ENCODE results near the gene MEF2C.
"Not testable (repeated sequence)": the region's sequence is repeated elsewhere in the genome, so short reads cannot be mapped to it uniquely, and the experiment has no call there.

MEF2C gene

DNA sequence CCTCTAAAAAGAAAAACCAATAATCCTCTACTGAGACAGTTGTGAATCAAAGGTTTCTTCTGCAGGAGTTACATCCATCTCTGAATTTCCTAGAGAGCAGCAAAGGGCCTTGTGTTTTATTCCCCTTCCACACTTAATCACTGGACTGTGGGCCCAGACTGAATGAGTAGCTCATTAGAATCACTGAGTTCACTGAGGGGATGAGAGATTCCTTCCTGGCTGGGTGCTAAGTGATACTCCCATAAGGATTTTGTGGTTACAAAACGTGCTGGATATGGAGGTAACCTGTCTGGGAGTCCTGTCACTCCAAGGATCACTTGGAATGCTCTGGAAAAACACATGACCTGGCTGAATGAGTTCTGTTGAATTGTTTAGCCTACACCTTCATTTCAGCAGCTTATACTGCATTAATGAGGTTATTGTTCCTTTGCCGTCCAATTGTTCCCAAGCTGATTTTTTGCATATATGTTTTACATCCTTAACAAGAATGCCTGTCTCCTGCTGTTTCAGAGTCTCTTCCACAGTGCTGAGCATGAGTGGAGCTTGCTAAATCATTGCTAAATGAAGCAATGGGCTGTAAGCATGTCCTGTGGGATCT is 82.9 kb downstream of the MEF2C start:
- DNase-seq (ENCODE audit: low read depth in 2 of 2), result no peak

DNA sequence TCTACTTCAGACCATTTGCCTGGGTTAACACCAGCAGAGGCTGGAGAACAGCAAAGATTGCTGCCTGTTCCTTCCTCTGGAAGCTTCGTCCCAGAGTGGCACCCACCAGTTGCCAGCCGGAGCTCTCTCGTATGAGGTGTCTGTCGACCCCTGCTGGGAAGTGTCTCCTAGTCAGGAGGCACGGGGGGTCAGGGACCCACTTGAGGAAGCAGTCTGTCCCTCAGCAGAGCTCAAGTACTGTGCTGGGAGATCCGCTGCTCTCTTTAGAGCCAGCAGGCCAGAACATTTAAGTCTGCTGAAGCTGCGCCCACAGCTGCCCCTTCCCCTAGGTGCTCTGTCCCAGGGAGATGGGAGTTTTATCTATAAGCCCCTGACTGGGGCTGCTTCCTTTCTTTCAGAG is 84.1 kb downstream of the MEF2C start:
- DNase-seq (ENCODE audit: low read depth in 2 of 2), result not testable (repeated sequence)

DNA sequence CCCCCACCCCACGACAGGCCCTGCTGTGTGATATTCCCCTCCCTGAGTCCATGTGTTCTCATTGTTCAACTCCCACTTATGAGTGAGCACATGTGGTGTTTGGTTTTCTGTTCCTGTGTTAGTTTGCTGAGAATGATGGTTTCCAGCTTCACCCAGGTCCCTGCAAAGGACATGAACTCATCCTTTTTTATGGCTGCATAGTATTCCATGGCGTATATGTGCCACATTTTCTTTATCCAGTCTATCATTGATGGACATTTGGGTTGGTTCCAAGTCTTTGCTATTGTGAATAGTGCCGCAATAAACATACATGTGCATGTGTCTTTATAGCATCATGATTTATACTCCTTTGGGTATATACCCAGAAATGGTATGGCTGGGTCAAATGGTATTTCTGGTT is 89.2 kb downstream of the MEF2C start:
- DNase-seq (ENCODE audit: low read depth in 2 of 2), result not testable (repeated sequence)

DNA sequence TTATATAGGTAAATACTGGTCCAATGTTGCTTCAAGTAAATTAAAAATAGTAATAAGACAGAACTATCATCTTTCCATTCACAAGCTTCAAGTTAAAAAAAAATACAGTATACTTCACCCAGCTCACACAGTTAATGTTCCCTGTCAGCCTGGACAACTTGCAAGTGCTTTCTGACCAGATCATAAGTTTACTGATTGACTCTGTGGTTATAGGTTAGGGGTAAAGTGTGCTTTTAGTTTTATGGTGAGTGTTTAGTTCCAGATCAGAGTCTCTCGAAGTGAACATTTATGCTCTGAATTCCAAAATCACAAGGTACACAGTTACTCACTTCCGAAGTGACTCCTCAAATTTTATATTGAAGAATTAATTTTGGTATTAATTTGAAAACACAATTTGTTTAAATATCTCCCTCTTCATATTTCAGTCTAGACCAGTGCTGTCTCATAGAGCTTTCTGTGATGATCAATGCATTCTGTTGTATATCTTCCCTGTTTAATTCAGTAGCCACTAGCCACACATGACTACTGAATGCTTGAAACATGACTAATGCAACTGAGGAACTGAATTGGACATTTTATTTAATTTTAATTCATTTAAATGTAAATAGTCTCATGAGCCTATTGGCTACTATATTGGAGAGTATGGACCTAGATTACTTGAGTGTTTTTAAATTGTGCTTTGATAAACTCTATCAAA is 90.7 kb downstream of the MEF2C start:
- DNase-seq (ENCODE audit: low read depth in 2 of 2), result no peak

DNA sequence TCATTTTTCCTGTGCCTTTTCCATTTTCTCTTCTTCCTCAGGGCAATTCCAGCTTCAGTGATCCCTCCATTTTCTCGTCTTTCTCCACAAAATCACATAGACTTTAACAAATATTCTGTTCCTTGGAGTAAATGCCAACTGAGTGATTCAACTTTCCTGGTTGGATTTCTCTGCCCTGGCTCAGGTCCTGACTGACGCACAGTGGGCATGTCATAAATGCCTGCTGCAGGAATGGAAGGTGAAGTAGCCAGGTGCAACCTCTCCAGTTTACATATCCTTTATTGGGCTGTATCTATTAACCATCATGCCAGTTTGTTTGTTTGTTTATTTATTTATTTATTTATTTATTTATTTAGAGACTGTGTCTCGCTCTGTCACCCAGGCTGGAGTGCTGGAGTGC is 95.1 kb downstream of the MEF2C start:
- no peak for DNase-seq (ENCODE audit: low read depth in 2 of 2)

DNA sequence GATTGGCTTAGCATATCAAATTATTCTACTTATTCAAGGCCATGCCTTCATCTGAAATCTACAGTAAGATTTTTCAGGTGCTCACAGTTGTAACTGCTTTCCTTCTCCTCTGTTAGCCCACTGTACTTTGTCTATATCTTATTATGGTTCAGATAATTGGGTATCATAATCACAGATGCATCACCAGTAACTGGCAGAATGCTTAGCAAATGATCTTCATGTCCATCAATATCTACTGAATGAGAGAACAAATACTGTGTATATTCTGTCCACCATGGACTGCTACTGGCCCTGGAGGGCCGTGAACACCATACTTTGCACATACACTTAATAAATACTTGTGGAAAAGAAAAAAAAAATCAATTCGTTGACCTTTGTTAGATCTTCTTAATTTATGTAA is 96.2 kb downstream of the MEF2C start:
- DNase-seq (ENCODE audit: low read depth in 2 of 2), result no peak

DNA sequence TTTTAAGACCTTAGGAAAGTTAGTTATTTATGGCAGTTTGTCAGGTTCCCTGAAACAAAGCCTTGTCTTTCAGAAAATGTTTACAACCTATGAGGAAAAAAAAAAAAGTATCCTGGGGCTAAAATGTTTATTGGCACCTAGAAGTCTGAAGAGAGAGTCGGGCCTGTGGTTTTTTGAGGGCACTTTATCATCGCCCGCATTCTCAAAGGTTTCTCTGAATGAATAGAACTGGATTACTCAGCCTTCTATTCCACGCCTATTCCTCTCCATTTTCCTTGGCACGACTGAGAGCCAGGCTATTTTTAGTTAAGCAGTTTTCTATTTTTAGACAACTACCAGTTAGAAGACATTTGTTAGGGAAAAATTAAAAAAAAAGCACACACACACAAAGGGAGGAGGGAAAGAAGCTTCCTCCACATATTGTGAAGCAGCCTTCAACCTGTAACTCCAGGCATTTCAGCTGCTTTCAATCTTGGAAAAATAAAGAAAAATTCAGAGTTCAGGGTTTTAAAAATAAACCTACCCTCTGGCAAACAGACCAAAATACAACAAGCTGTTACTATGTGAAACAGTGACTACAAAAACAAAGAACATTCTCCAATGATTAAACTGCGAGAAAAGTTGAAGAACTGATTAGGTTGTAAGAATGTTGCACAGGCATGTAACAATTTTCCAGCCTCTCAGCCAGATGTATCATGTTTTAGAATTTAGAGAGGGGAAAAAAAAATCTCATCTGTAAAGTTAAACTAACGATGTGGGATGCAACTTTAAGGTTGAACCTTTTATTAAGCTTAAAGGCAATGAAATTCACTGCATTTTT is 97.0 kb downstream of the MEF2C start:
- DNase-seq (ENCODE audit: low read depth in 2 of 2), result no peak

DNA sequence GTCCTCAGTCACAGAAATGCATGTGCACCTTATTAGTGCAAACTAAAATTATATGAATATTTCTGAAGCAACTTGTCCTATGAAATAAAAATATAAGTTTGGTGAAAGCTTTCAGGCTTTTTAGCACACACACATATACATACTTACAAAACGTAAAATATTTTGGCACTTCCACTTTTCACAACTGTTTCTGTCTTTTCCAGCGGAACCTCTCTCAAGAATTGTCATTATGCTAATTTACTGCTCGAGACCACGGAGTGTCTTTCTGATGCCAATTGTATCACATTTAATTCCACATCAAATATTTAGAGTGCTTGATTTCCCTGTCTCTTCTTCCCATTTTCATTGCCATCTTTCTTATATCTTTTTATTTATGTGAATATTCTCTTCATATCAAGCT is 100.4 kb downstream of the MEF2C start:
- DNase-seq (ENCODE audit: low read depth in 2 of 2), result no peak

DNA sequence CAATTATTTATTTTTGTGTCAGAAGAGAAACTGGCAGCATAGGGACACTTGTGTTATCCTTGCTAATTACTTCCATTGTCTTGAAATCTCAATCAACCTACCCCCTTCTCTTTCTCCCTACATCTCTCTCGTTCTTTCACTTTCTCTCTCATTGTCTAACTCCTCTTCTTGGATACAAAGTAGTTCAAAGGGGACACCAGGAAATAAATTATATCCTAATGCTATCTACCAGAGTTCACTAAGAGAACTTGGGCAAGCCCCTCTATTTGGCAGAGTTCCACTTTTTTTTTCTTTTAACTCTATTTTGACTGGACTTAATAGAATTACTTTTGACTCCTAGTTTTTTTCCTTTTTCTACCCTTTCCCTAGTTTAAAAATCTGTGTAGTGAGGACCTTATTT is 102.2 kb downstream of the MEF2C start:
- no peak for DNase-seq (ENCODE audit: low read depth in 2 of 2)

DNA sequence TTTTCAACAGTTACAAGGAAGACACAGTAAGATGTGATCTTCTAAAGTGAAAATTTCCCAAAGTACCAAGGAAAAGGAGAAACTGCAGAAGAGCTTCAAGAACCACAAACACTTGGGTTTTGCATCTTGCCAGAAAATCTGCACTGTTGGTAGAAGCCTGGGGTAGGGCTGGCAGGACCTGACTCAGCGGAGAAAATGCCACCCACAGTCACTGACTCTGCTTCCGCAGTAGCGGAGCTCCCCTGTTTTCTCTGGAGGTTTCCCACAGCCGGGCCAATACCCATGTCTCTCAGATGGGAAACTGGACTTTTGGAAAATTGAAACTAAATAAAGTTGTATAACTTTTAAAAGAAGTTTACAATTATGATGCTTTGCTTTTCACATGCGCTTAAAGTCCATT is 104.2 kb downstream of the MEF2C start:
- no peak for DNase-seq (ENCODE audit: low read depth in 2 of 2)

DNA sequence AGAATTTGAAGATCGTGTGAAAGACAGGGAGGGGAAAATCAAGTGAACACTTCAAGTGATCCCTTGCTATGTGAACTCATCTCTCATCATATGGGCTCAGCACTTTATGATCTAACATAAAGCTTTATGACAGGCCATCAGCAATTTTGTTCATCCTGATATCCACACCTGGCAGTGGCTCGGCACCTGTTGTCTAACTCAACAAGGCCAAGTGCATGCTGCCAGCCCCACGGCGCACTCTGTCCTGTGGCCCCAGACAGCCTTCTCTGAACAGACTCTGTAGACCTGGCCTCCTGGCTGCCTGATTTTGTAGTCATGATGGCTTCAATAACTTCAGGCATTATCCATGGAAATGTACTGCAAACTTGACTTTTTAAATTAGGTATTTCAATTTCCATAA is 106.3 kb downstream of the MEF2C start:
- no peak for DNase-seq (ENCODE audit: low read depth in 2 of 2)

DNA sequence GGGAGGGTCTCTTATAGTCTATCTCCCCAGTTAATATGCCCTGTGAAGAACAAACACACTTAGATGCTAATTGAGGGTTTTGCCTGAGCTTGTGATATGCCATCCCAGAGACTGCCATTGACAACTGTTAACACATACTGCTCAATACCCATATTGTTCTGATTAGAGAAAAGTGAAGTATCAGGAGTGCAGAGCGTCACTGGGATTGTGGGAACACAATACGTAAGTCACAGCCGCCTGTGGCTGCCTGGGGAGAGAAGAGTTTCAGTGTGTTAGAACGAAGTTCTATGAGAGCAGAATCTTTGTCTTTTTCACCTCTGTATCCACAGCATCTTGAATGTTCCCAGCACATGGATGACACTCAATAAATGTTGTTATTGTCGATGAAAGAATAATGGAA is 110.2 kb downstream of the MEF2C start:
- DNase-seq (ENCODE audit: low read depth in 2 of 2), result no peak

DNA sequence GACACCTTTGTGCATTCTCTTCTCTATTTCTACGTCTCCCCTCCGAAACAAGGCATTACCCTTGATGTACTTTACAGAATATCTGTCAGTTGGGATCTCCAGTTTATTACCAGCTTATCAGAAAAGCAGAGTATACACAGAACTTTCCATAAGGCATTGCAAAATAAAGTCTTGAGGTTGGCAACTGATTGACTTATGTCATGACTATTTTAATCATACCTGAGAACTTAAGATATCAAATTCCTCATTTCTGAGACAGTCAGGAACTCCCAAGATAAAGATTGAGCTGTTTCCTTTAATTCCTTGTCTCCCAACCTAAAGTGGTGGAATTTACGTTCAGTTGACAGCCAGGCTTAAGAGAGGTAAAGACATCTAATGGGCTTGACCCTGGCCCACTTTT is 110.9 kb downstream of the MEF2C start:
- no peak for DNase-seq (ENCODE audit: low read depth in 2 of 2)

DNA sequence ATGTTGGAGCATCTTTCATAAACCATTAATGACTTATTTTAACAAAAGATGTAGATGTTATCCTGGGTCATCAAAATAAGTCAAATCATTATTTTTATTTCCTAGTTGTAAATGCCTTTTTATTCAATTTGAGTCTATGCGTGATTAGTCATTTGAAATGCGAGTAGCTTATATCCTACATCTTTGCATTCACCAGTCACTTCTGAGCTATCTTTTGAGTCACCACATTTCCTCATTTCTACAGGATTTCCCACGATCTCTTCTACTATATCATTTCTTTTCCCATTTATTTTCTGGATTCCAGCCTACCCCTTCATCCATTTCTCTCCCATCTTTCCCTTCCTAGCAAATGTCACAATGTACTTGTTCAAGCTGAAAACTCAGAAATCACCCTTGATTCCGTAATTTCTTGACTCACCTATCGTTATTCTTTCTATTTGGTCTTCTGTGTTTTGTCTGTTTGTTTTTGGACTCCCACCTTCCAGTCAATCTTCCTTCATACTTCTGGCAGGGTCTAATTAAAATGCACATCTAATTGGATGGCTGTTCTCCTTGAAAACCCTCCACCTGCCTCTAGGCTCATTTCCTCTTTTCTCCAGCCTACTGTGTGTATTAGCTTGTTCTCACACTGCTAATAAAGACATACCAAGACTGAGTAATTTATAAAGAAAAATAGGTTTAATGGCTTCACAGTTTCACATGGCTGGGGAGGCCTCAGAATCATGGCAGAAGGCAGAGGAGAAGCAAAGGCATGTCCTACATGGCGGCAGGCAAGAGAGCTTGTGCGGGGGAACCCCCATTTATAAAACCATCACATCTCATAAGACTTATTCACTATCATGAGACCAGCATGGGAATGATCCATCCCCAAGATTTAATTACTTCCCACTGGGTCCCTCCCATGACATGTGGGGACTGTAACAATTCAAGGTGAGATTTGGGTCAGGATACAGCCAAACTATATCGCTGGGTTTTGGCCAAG is 112.4 kb downstream of the MEF2C start:
- no peak for DNase-seq (ENCODE audit: low read depth in 2 of 2)

DNA sequence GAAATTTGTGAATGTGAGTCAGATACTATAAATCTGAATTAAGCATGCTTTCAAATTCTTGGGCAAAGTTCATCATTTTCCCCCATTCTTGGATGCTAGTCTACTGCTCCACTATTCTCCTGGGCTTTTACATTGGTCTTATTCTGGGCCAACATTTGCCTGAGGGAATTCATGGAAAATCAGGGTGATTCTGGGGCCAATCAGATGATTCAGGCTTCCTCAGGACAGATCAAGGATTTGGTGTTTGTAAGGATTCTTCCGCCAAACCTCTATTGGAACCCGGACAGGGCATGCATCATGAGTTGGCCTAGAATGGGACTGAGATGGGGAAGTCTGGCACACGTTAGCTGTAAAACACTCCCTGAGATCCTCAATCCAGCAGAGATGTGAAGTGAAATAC is 113.8 kb downstream of the MEF2C start:
- no peak for DNase-seq (ENCODE audit: low read depth in 2 of 2)

DNA sequence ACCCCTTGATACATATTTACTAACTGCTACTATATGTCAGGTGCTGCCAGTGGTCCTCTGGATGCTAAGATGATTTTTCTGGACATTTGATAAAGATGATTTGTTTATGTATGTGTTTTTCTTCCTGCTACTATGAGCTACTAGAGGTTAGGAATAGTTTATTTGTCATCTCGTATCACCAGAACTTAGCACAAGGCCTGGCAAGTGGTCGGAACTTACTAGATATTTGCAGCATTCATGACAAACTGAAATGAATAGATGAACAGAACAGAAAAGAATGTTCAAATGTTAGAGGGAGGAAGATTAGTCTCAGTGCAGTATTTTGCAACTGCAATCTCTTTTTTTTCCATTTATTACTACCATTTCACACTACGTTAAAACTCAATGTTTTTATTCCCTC is 114.6 kb downstream of the MEF2C start:
- DNase-seq (ENCODE audit: low read depth in 2 of 2), result no peak

DNA sequence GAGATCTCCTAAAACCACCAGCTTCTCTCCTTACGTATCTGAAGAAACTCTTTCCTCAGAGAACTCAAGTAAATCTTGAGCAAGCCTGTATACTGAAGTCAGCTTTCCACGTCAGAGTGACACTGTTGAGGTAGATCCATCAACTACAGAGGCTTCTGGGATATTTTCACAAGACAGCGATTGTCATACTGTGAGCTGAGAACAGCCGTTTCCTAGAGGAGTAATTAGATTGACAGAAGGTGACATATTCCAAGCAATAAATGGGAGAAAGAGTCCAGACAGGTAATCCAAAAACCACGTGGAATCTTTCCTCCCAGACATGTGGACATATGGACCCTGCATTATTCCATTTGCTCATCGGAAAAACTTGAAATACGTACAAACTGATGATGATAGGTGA is 117.2 kb downstream of the MEF2C start:
- no peak for DNase-seq (ENCODE audit: low read depth in 2 of 2)

DNA sequence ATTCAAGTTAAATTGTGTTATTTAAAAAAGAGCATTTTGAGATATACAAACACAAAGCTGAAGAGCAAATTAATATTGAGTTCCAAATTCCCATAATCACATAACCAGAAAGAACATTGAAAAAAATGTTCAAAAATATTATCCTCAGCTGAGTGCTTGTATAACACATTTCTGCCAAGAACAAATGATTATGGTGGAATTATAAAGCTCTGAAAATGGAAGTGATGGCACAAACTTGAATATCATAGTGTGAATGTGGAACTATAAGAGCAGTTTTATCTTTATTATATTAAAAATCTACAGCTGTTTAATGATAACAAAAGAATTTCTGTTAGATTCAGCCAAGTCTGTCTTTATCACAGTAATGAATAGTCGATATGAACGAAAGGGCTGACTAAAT is 117.8 kb downstream of the MEF2C start:
- no peak for DNase-seq (ENCODE audit: low read depth in 2 of 2)

DNA sequence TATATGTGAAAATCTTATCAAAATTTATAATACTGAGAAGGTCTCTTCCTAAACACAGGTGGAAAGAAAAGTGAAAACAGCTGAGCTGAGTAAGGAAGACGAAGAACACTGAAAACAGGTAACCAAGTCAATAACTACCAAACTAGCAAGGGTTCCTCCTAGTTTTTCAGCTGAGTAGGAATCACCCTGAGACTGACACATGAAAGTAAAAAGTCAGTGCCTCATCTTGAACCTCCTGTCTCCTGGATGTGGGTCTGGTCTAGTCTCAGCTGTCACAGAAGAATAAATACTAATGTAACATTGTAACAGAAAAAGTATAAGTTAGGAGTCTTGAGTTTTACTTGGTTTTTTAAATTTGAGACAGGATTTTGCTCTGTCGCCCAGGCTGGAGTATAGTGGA is 121.0 kb downstream of the MEF2C start:
- DNase-seq (ENCODE audit: low read depth in 2 of 2), result no peak

DNA sequence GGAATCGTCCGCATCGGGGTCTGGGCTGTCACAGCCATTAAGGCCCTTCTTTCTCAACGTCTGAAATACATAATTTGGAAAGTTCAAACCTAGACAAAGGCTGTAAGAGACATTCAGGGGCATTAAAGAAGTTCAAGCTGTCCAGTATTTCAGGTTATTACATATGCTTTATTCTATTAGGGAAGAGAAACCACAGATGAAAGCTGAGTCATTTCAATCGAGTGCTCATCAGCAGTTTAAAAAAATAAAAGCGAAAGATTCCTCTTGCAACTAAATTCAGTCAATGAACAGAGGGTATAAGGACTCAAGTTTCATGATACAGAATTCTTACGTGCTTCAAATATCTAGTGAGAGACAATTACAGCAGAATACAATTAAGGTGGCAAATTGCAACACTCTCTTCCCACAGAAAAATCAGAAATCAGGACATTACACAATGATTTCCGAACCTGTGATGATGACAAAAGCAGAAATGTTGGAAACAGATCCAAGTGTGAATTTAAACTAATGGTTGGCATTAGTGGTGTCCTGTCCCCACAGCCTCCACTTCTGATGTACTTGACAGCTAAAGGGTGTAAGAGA is 121.6 kb downstream of the MEF2C start:
- DNase-seq (ENCODE audit: low read depth in 2 of 2), result no peak

DNA sequence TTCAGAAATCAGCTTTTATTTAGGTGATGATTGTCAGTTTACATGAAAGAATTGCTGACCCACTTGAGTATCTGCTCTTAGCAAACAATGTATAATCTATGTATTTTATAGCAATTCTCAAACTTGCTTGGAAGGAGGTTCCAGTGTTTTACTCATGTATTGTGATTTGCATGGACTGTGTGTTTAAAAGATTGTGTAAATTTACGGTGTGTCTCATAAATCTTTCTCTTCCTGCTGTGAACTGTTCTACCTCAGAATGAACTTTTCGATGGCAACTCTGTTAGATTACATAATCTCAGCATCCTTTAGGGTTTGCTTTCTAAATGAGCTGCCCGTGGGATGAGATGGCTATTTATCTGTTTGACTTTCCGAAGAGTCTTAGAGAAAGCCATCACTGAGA is 122.5 kb downstream of the MEF2C start:
- DNase-seq (ENCODE audit: low read depth in 2 of 2), result no peak

DNA sequence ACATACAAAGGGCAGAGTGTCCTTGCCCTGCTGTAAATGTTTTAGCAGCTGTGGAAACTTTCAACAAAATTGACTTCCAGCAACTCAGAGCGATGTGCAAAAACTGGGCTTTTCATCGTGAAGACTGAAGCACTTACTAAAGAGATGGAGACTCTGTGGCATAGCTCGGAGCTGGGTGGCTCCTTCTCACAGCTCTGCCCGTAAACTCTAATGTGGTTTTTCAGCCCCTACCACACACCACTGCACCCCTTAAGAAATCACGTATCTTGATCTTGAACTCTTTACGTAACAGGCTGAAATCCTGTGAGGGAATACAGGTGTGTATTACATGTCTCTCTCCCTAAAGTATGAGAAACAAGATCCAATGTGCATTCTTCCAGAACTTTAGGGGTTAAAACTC is 124.4 kb downstream of the MEF2C start:
- no peak for DNase-seq (ENCODE audit: low read depth in 2 of 2)
